HepG2 (cell line): Measurements from ENCODE around the gene TARBP2. TPM values are rescaled to one million over a fixed set of nuclear protein-coding genes. Genes with fewer than 3 reads are reported as not detected.

Experiments
- ATAC-seq: fragments of 200-7000 bp; cut with Tn5 transposase; 3 replicates; pipeline ENCODE4 v1.9.1; 2020; ENCODE audit warnings: mild to moderate bottlenecking, moderate library complexity
- BruUV-seq: library from RNA; stranded (reverse); fragments of 400-500 nt; replicated peaks from 2 replicates; lab custom pipeline; 2021; lab: Mats Ljungman, UMichigan
- CTCF ChIA-PET: fragments of 300-600 bp; formaldehyde crosslinking; extraction: SDS; loops from one replicate; lab custom pipeline; 2021; ENCODE audit warnings: low total read pairs, inconsistent platforms, low intra/inter-chr PET ratio; lab: Yijun Ruan, JAX
- POLR2A ChIA-PET: fragments of 350-600 bp; sonication (Branson Sonifier 250); formaldehyde crosslinking; loops from one replicate; lab custom pipeline; 2020; ENCODE audit warnings: antibody characterized with exemption, inconsistent platforms; lab: Yijun Ruan, JAX
- DNase-seq: peaks from one replicate; pipeline ENCODE4 v3.0.0-alpha.2; 2015; ENCODE audit warnings: low spot score
- FAIRE-seq: peaks from 3 replicates; lab custom pipeline; 2011; peaks lifted over from hg19 to GRCh38; lab: Jason Lieb, UNC
- H2AFZ ChIP-seq: one replicate; pipeline ENCODE4 v1.6.1; 2011; ENCODE audit warnings: low read length, inconsistent platforms
- H3K27ac ChIP-seq: fragments of 300-600 bp; 3 replicates; pipeline ENCODE4 v1.8.0; 2011; ENCODE audit warnings: mixed run types, mild to moderate bottlenecking, mixed read lengths, low read length, inconsistent platforms; ENCODE audit not compliant: insufficient read depth; ENCODE audit errors: extremely low read length
- H3K27me3 ChIP-seq, 2 experiments: fragments of 200-600 bp in 1 of 2; 2 replicates in 1 of 2; 3 replicates in 1 of 2; pipeline versions ENCODE4 v1.6.0 to v1.8.0; 2011; ENCODE audit warnings: low read length in 2 of 2, mild to moderate bottlenecking in 2 of 2, moderate library complexity in 2 of 2, inconsistent platforms in 1 of 2; ENCODE audit not compliant: insufficient read depth in 2 of 2, control insufficient read depth in 1 of 2
- H3K36me3 ChIP-seq, 2 experiments: fragments of 200-600 bp in 1 of 2; replicated peaks in 1 of 2; 2 replicates in 1 of 2; 3 replicates in 1 of 2; pipeline versions ENCODE4 v1.5.1 to v1.8.0; 2011; ENCODE audit warnings: low read length in 2 of 2, inconsistent platforms in 1 of 2; ENCODE audit not compliant: insufficient read depth in 2 of 2, control insufficient read depth in 1 of 2
- H3K4me1 ChIP-seq: 2 replicates; pipeline ENCODE4 v1.5.1; 2012; ENCODE audit warnings: low read length, inconsistent platforms; ENCODE audit not compliant: insufficient read depth
- H3K4me2 ChIP-seq: 2 replicates; pipeline ENCODE4 v1.6.0; 2011; ENCODE audit warnings: low read depth, low read length, inconsistent platforms
- H3K4me3 ChIP-seq, 3 experiments: fragments of 200-600 bp in 1 of 3; sonication (generic), shearing (Covaris generic) in 1 of 3; replicated peaks in 1 of 3; 2 replicates each; pipeline ENCODE4 v1.5.1; 2011 to 2016; ENCODE audit warnings: low read length in 3 of 3, inconsistent platforms in 2 of 3, low read depth in 2 of 3, mild to moderate bottlenecking in 2 of 3, control low read depth in 1 of 3, mixed read lengths in 1 of 3; ENCODE audit not compliant: insufficient read depth in 1 of 3
- H3K79me2 ChIP-seq: one replicate; pipeline ENCODE4 v1.6.1; 2011; ENCODE audit warnings: low read length, inconsistent platforms; ENCODE audit not compliant: insufficient read depth
- H3K9ac ChIP-seq: 2 replicates; pipeline ENCODE4 v1.6.0; 2011; ENCODE audit warnings: mild to moderate bottlenecking, low read depth, low read length, inconsistent platforms; ENCODE audit not compliant: insufficient read depth
- H3K9me3 ChIP-seq: 2 replicates; pipeline ENCODE4 v1.5.1; 2012; ENCODE audit warnings: mild to moderate bottlenecking, low read length
- H4K20me1 ChIP-seq: 2 replicates; pipeline ENCODE4 v1.6.0; 2011; ENCODE audit warnings: inconsistent platforms, mild to moderate bottlenecking, low read length, moderate library complexity; ENCODE audit not compliant: insufficient read depth
- AGO2 ChIP-seq: fragments of 200-400 bp; formaldehyde crosslinking; optimal IDR thresholded peaks from 2 replicates; pipeline ENCODE3; 2017; ENCODE audit warnings: mild to moderate bottlenecking, low read depth, low read length, moderate library complexity
- BORCS8-MEF2B ChIP-seq: sonication (generic); formaldehyde crosslinking; IDR thresholded peaks from 2 replicates; pipeline ENCODE4 v1.8.0; 2022; ENCODE audit warnings: mild to moderate bottlenecking, missing genetic modification reagents
- ELF4 ChIP-seq: sonication (generic); formaldehyde crosslinking; IDR thresholded peaks from 2 replicates; pipeline ENCODE4 v1.5.0; 2020; ENCODE audit warnings: missing genetic modification reagents, mild to moderate bottlenecking, moderate library complexity, borderline replicate concordance
- HIVEP1 ChIP-seq: sonication (generic); formaldehyde crosslinking; IDR thresholded peaks from 2 replicates; pipeline ENCODE4 v1.4.0; 2020; ENCODE audit warnings: mild to moderate bottlenecking, missing genetic modification reagents
- NFKB2 ChIP-seq: sonication (generic); formaldehyde crosslinking; IDR thresholded peaks from 2 replicates; pipeline ENCODE4 v1.4.0; 2020; ENCODE audit warnings: missing genetic modification reagents, borderline replicate concordance
- NR2C2 ChIP-seq: sonication (generic); formaldehyde crosslinking; IDR thresholded peaks from 2 replicates; pipeline ENCODE4 v1.4.0; 2020; ENCODE audit warnings: missing genetic modification reagents, mild to moderate bottlenecking, moderate library complexity, borderline replicate concordance
- NRL ChIP-seq: sonication (generic); formaldehyde crosslinking; IDR thresholded peaks from 2 replicates; pipeline ENCODE4 v1.5.0; 2020; ENCODE audit warnings: missing genetic modification reagents, mild to moderate bottlenecking, moderate library complexity, borderline replicate concordance
- RAD21 ChIP-seq: fragments of 450-650 bp; formaldehyde crosslinking; IDR thresholded peaks from 2 replicates; pipeline ENCODE4 v1.5.0; 2020; ENCODE audit warnings: mild to moderate bottlenecking
- RBFOX2 ChIP-seq: fragments of 200-400 bp; formaldehyde crosslinking; IDR thresholded peaks from 2 replicates; pipeline ENCODE4 v1.6.1; 2017; ENCODE audit warnings: low read depth, mild to moderate bottlenecking, low read length
- RBM22 ChIP-seq: fragments of 200-400 bp; formaldehyde crosslinking; optimal IDR thresholded peaks from 2 replicates; pipeline ENCODE3; 2017; ENCODE audit warnings: mild to moderate bottlenecking, low read length, moderate library complexity
- SMAD1 ChIP-seq: sonication (generic); formaldehyde crosslinking; IDR thresholded peaks from 2 replicates; pipeline ENCODE4 v1.4.0; 2020; ENCODE audit warnings: missing genetic modification reagents, low read depth, mild to moderate bottlenecking, borderline replicate concordance
- SP5 ChIP-seq: IDR thresholded peaks from 2 replicates; pipeline ENCODE4 v1.6.1; 2016; ENCODE audit warnings: low read depth, borderline replicate concordance
- SSRP1 ChIP-seq: IDR thresholded peaks from 2 replicates; pipeline ENCODE4 v1.6.1; 2016; ENCODE audit warnings: control low read depth
- TEF ChIP-seq: sonication (generic); formaldehyde crosslinking; IDR thresholded peaks from 2 replicates; pipeline ENCODE4 v1.5.0; 2020; ENCODE audit warnings: missing genetic modification reagents
- ZNF232 ChIP-seq: sonication (generic); formaldehyde crosslinking; IDR thresholded peaks from 2 replicates; pipeline ENCODE4 v1.4.0; 2020; ENCODE audit warnings: missing genetic modification reagents, borderline replicate concordance
- ZNF674 ChIP-seq: sonication (generic); formaldehyde crosslinking; IDR thresholded peaks from 2 replicates; pipeline ENCODE4 v1.5.0; 2020; ENCODE audit warnings: low read depth, mild to moderate bottlenecking, missing genetic modification reagents
- ZNF800 ChIP-seq: sonication (generic); formaldehyde crosslinking; IDR thresholded peaks from 2 replicates; pipeline ENCODE4 v1.4.0; 2020; ENCODE audit warnings: missing genetic modification reagents
- WGBS: methylation state at CpG from one replicate; pipeline ENCODE4 v1.1.6; 2017; ENCODE audit warnings: low lambda C conversion rate; 5-methylcytosine and 5-hydroxymethylcytosine counted together
- in situ Hi-C: cut with HindIII; loops from 2 replicates; pipeline ENCODE4 v1.10.0; 2017; ENCODE audit warnings: low pct_unique_long_range_greater_than_20kb; ENCODE audit not compliant: extremely low pct_ligation_motif_present
- intact Hi-C: fragments of 100-400 bp; cut with micrococcal nuclease; formaldehyde crosslinking; loops from one replicate; pipeline ENCODE4 v1.10.0; 2022; ENCODE audit not compliant: unreplicated experiment
- polyA plus RNA-seq, 8 experiments: library from polyadenylated mRNA; depleted of rRNA in 3 of 8; stranded (reverse) in 7 of 8; unstranded in 1 of 8; fragments of >200 nt; fragmentation: Illumina TruSeq in 4 of 8; extraction: Trizol in 4 of 8; gene quantifications; 2 replicates each; pipeline versions ENCODE4 v1.2.1 to v1.2.3, GENCODE V29; 2011 to 2016; ENCODE audit warnings: low read depth in 4 of 8, missing spikeins in 1 of 8, mixed read lengths in 1 of 8; ENCODE audit not compliant: insufficient read depth in 1 of 8
- total RNA-seq, 5 experiments: library from RNA; depleted of rRNA; stranded (reverse); fragments of >200 nt; fragmentation: Illumina TruSeq; extraction: Trizol; gene quantifications; 2 replicates each; pipeline ENCODE4 v1.2.3, GENCODE V29; 2016; ENCODE audit warnings: low read depth in 1 of 5

The TARBP2 gene
- total and polyA plus RNA-seq, 2 of the 13 experiments (the other 11 are each of a cell fraction or from before 2014, with no cell fraction given), result 47.0 to 55.5 TPM

- H4K20me1 ChIP-seq, result peaks cover 73% of the 10 kb centered on the region
- H3K27me3 ChIP-seq, result no peaks in the 10 kb centered on the region
- no peak for DNase-seq
- in situ Hi-C loops, result no loop called here
- H3K36me3 ChIP-seq, result peaks cover 40 to 98% of the 10 kb centered on the region in 2 experiments
- H3K79me2 ChIP-seq, result peaks cover 58% of the 10 kb centered on the region
- WGBS, result 96% methylated on average over 11 of the region's 11 CpGs
- no peak overlapping the region for H3K9ac ChIP-seq
- no peak overlapping the region for H2AFZ ChIP-seq
- no peaks in the 10 kb centered on the region for H3K9me3 ChIP-seq
- POLR2A ChIA-PET, result interaction anchor here (1.0 kb wide), 1 partner anchor 10 kb away, joined by 3 read pairs; no protein-coding TSS in a partner anchor
- TF ChIP-seq NRL (CRISPR knock-in tag), result no peak
- no peak for TF ChIP-seq NR2C2 (CRISPR knock-in tag)
- TF ChIP-seq AGO2, result peak; percentile 65
- no peak for TF ChIP-seq RAD21 (CRISPR knock-in tag)
- TF ChIP-seq RBM22, result peak; percentile 52
- TF ChIP-seq SSRP1 (CRISPR knock-in tag), result no peak
- TF ChIP-seq, all 625 proteins: peak for 2
- ATAC-seq, result peak; percentile 23
- no peak overlapping the region for H3K4me2 ChIP-seq
- CTCF ChIA-PET, result no interaction called here
- H3K4me1 ChIP-seq, result peaks cover 57% of the 10 kb centered on the region
- no peak for FAIRE-seq
- no TSS peak for BruUV-seq
- H3K27ac ChIP-seq, result no peak overlapping the region
- intact Hi-C loops, result no loop called here
- no peak overlapping the region for H3K4me3 ChIP-seq
These were observed 36.2 kb upstream of the TARBP2 start for GRCh38 chr12:53464685-53465418.

GRCh38 chr12:53465679-53466078 lies 35.4 kb upstream of the TARBP2 start:
- WGBS, result 86% methylated on average over 2 of the region's 2 CpGs
- H3K27ac ChIP-seq, result no peak overlapping the region
- no peaks in the 10 kb centered on the region for H3K9me3 ChIP-seq
- H2AFZ ChIP-seq, result no peak overlapping the region
- H3K79me2 ChIP-seq, result peaks cover 55% of the 10 kb centered on the region
- ChIA-PET POLR2A (no interaction called here), CTCF (no interaction called here)
- H4K20me1 ChIP-seq, result peaks cover 64% of the 10 kb centered on the region
- H3K27me3 ChIP-seq, result no peaks in the 10 kb centered on the region
- intact Hi-C loops (no loop called here), in situ Hi-C loops (no loop called here)
- BruUV-seq, result TSS peak; percentile 2
- no peak overlapping the region for H3K9ac ChIP-seq
- H3K36me3 ChIP-seq, result peaks cover 45 to 96% of the 10 kb centered on the region in 2 experiments
- H3K4me2 ChIP-seq, result no peak overlapping the region
- ATAC-seq (no peak), DNase-seq (no peak), FAIRE-seq (no peak)
- no peak overlapping the region for H3K4me3 ChIP-seq
- H3K4me1 ChIP-seq, result peaks cover 50% of the 10 kb centered on the region
- TF ChIP-seq ZNF232 (CRISPR knock-in tag) (no peak), BORCS8-MEF2B (no peak), ELF4 (no peak), RBFOX2 (peak; percentile 56; the same call in 1 of the 2 replicates), HIVEP1 (CRISPR knock-in tag) (no peak), SP5 (CRISPR knock-in tag) (no peak), NFKB2 (no peak), ZNF674 (CRISPR knock-in tag) (no peak), TEF (CRISPR knock-in tag) (no peak), ZNF800 (no peak), SMAD1 (CRISPR knock-in tag) (no peak)
